ENCODE results near the gene FAM163B. TPM values are rescaled to one million over a fixed set of nuclear protein-coding genes. Genes with fewer than 3 reads are reported as not detected.

Gene FAM163B
- total and polyA plus RNA-seq, 2 of the 8 experiments (the other 6 are each of a cell fraction or from before 2014, with no cell fraction given) = 0.63 to 1.0 TPM

DNA sequence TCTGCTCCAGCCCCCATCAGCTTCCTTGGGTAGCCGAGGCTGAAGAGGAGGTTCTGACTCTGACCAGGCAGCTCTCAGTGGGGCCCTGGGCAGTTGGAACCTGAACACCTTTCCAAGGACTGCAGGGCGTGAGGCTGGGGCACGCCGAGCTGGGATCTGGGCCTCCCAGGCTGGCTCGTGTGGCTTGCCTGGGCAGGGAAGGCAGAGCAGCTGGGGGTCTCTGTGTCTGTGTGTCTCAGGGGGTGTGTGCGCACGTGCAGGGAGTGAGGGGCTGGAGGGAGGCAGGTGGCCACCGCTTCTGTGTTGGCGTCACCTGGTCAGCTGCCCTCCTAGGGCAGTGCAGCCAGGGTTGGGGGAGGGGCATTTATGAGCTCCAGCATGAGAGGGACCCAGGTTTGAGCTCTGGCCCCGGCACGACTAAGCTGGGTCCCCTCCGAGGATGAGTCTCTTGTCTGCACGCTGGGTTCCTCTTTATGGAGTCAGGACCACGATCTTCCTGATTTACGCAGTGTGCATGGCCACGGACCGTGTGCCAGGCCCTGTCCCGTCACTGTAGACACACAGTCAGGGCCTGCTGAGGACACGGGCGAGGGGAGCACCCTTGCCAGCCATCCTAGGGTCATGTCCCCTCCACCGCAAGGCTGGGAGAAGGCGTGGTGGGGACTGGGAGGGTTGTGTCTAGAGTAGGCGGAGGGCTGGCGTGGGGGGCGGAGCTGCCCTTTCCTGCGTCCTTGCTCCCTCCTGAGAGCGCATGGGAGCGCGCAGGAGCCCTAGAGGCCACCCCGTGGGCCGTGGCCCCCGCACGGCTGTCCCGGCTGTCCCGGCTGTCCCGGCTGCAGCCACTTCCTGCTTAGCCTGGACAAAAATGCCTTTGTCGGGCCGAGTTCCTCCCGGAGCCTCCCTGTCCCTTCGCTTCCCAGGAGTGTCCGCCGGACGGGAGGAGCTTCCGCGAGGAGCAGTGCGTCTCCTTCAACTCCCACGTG lies 70.0 kb downstream of the FAM163B start:
- TF ChIP-seq GTF2F1 (IDR thresholded peaks at IDR 0.05; ENCODE audit: borderline replicate concordance, low read depth, low read length) = no peak
- TF ChIP-seq GABPA (IDR thresholded peaks at IDR 0.05; ENCODE audit: borderline replicate concordance, insufficient read depth, low read length) = 0 out of 2 replicates have a peak, but pooled peaks have one; percentile 18
- TF ChIP-seq KDM5A (IDR thresholded peaks at IDR 0.05; ENCODE audit: low read length) = no peak
- TF ChIP-seq RFX5 (IDR thresholded peaks at IDR 0.05; ENCODE audit: borderline replicate concordance, low read depth, low read length) = no peak
- Histone ChIP-seq H2BK15ac (ENCODE audit: low read length) (peak overlapping the region; percentile 93; the same call in 1 of the 2 replicates), H4K8ac (ENCODE audit: extremely low read depth, insufficient read depth, low read length) (peak overlapping the region; percentile 22; the same call in 1 of the 2 replicates), H2AFZ (ENCODE audit: low read length) (peak overlapping the region; percentile 76; the same call in 1 of the 2 replicates), H3K79me1 (ENCODE audit: low read depth, low read length) (no peaks in the 10 kb centered on the region), H2BK120ac (replicated peaks; ENCODE audit: low read depth, low read length) (no peak overlapping the region), H3K56ac (replicated peaks; ENCODE audit: insufficient read length, low read depth, low read length) (no peak overlapping the region), H3K23ac (ENCODE audit: insufficient read length) (no peak overlapping the region), H2AK5ac (ENCODE audit: low read depth, low read length) (no peak overlapping the region), H2BK12ac (ENCODE audit: low read depth, low read length) (peak overlapping the region; percentile 56; the same call in 1 of the 2 replicates), H3K4ac (replicated peaks; ENCODE audit: insufficient read length, low read depth, low read length) (peak overlapping the region; percentile 81), H4K5ac (ENCODE audit: insufficient read length, low read depth, low read length) (no peak overlapping the region), H4K91ac (replicated peaks; ENCODE audit: insufficient read length, low read length) (peak overlapping the region; percentile 87), H2BK5ac (ENCODE audit: low read depth, low read length) (0 out of 2 replicates have a peak overlapping the region, but pooled peaks have one; percentile 66), H3K9ac (replicated peaks in 1 of 4; ENCODE audit: extremely low read depth in 1 of 4, low read depth in 3 of 4, low read length in 3 of 4) (no peak overlapping the region), H3K18ac (ENCODE audit: extremely low read depth, low read length) (no peak overlapping the region), H2BK20ac (ENCODE audit: low read length) (no peak overlapping the region; the same call in 1 of the 2 replicates), H3K4me1 (replicated peaks in 1 of 4; ENCODE audit: control insufficient read depth in 3 of 4, insufficient read depth in 4 of 4, low read length in 3 of 4) (peaks cover 0 to 35% (median 16%) of the 10 kb centered on the region in 4 experiments; a peak in 6 of 7 replicates), H3K14ac (ENCODE audit: insufficient read length) (no peak overlapping the region), H3K9me3 (ENCODE audit: insufficient read depth in 2 of 2, low read depth in 1 of 2, low read length in 1 of 2) (no peaks in the 10 kb centered on the region), H3K23me2 (ENCODE audit: low read depth, low read length) (peaks cover 2% of the 10 kb centered on the region; the same call in 1 of the 2 replicates), H4K20me1 (replicated peaks in 1 of 2; ENCODE audit: control insufficient read depth in 1 of 2, insufficient read depth in 2 of 2, low read length in 2 of 2) (no peaks in the 10 kb centered on the region), H3K27me3 (replicated peaks in 1 of 4; ENCODE audit: control insufficient read depth in 3 of 4, extremely low read depth in 1 of 4, insufficient read depth in 3 of 4, low read length in 3 of 4) (peaks cover 0 to 16% (median 11%) of the 10 kb centered on the region in 4 experiments; a peak in 3 of 7 replicates), H3K36me3 (ENCODE audit: control insufficient read depth in 2 of 4, insufficient read depth in 4 of 4, low read length in 3 of 4) (no peaks in the 10 kb centered on the region), H3K79me2 (ENCODE audit: control insufficient read depth in 1 of 2, insufficient read depth in 2 of 2, low read length in 2 of 2) (no peaks in the 10 kb centered on the region), H3K27ac (ENCODE audit: low read depth, low read length) (no peak overlapping the region), H3K4me3 (ENCODE audit: extremely low read depth in 1 of 4, insufficient read depth in 2 of 4, low read depth in 3 of 4, low read length in 4 of 4) (no peak overlapping the region), H3K4me2 (ENCODE audit: insufficient read depth in 1 of 2, low read depth in 2 of 2, low read length in 2 of 2) (no peak overlapping the region)
- FAIRE-seq (no peak), DNase-seq (ENCODE audit: low read depth in 1 of 2, low spot score in 2 of 2) (no peak)
- POLR2A ChIA-PET (ENCODE audit: partially characterized antibody) = interaction anchor here (0.7 to 2.8 kb wide), 7 partner anchors 11 to 195 kb away, joined by 3 to 11 read pairs (median 3); no protein-coding TSS in a partner anchor
- CTCF ChIA-PET (ENCODE audit: partially characterized antibody) = interaction anchor here (1.0 to 4.2 kb wide), 26 partner anchors 9 to 392 kb away, joined by 3 to 26 read pairs (median 5); no protein-coding TSS in a partner anchor
- WGBS, 2 experiments (ENCODE audit: extremely low coverage in 1 of 2, insufficient coverage in 1 of 2, insufficient read length in 1 of 2, insufficient replicate concordance in 2 of 2, low coverage in 1 of 2, low lambda C conversion rate in 2 of 2, missing lambda C conversion rate in 1 of 2) = 78% methylated on average over 34 of the region's 47 CpGs; no CpG with 5 or more reads in 1 of the 2 experiments

All from H1 (cell line).